GM23248 (cell line): Measurements from ENCODE around the gene EFCAB13. TPM values are rescaled to one million over a fixed set of nuclear protein-coding genes. Genes with fewer than 3 reads are reported as not detected.
"Not testable (repeated sequence)": the region's sequence is repeated elsewhere in the genome, so short reads cannot be mapped to it uniquely, and the experiment has no call there.

ENCODE experiments used
- DNase-seq: peaks from one replicate; pipeline ENCODE4 v3.0.0-alpha.2; 2015
- H2AFZ ChIP-seq: fragments of 200-600 bp; sonication (generic); 2 replicates; pipeline ENCODE4 v1.6.1; 2016; ENCODE audit warnings: antibody characterized with exemption
- H3F3A ChIP-seq: fragments of 200-600 bp; sonication (generic); 2 replicates; pipeline ENCODE4 v1.6.1; 2016; ENCODE audit warnings: mild to moderate bottlenecking, antibody characterized with exemption, mixed run types; ENCODE audit not compliant: insufficient read depth
- H3K27ac ChIP-seq: fragments of 200-600 bp; sonication (generic); 2 replicates; pipeline ENCODE4 v1.5.1; 2016; ENCODE audit warnings: mild to moderate bottlenecking
- H3K27me3 ChIP-seq: fragments of 200-600 bp; sonication (generic); replicated peaks from 2 replicates; pipeline ENCODE4 v1.6.1; 2016; ENCODE audit warnings: mild to moderate bottlenecking; ENCODE audit not compliant: insufficient read depth
- H3K36me3 ChIP-seq: fragments of 200-600 bp; sonication (generic); 2 replicates; pipeline ENCODE4 v1.6.1; 2016; ENCODE audit warnings: low read depth, mild to moderate bottlenecking
- H3K4me1 ChIP-seq: fragments of 200-600 bp; sonication (generic); 2 replicates; pipeline ENCODE4 v1.6.1; 2016; ENCODE audit warnings: mild to moderate bottlenecking; ENCODE audit not compliant: insufficient read depth
- H3K4me2 ChIP-seq: fragments of 200-600 bp; sonication (generic); one replicate; pipeline ENCODE4 v1.6.1; 2016; ENCODE audit warnings: mild to moderate bottlenecking; ENCODE audit not compliant: unreplicated experiment
- H3K4me3 ChIP-seq: fragments of 200-600 bp; sonication (generic); 2 replicates; pipeline ENCODE4 v1.5.1; 2016; ENCODE audit warnings: mild to moderate bottlenecking
- H3K79me2 ChIP-seq: fragments of 200-600 bp; sonication (generic); 2 replicates; pipeline ENCODE4 v1.6.1; 2016; ENCODE audit warnings: mild to moderate bottlenecking; ENCODE audit not compliant: insufficient read depth
- H3K9ac ChIP-seq: fragments of 200-600 bp; sonication (generic); 2 replicates; pipeline ENCODE4 v1.6.1; 2016; ENCODE audit warnings: mild to moderate bottlenecking
- H3K9me2 ChIP-seq: fragments of 200-600 bp; sonication (generic); 2 replicates; pipeline ENCODE4 v1.6.1; 2016; ENCODE audit warnings: mixed run types, mild to moderate bottlenecking, moderate library complexity; ENCODE audit not compliant: insufficient read depth
- H3K9me3 ChIP-seq: fragments of 200-600 bp; sonication (generic); one replicate; pipeline ENCODE4 v1.6.1; 2017; ENCODE audit warnings: low read depth
- H4K20me1 ChIP-seq: fragments of 200-600 bp; sonication (generic); 2 replicates; pipeline ENCODE4 v1.6.0; 2016; ENCODE audit not compliant: insufficient read depth
- EZH2 ChIP-seq: fragments of 200-600 bp; sonication (generic); IDR thresholded peaks from 2 replicates; pipeline ENCODE4 v1.6.1; 2018; ENCODE audit warnings: antibody characterized with exemption, mild to moderate bottlenecking; ENCODE audit not compliant: insufficient read depth, poor library complexity, severe bottlenecking
- EZH2phosphoT487 ChIP-seq: fragments of 200-600 bp; sonication (generic); IDR thresholded peaks from 2 replicates; pipeline ENCODE4 v1.6.1; 2018; ENCODE audit warnings: antibody characterized with exemption, moderate library complexity, mild to moderate bottlenecking, low read depth; ENCODE audit not compliant: insufficient read depth
- WGBS, 2 experiments: methylation state at CpG; one replicate each; pipeline ENCODE4 v1.1.6; 2015 to 2017; ENCODE audit warnings: low lambda C conversion rate in 2 of 2, low coverage in 1 of 2; ENCODE audit errors: missing lambda C conversion rate in 2 of 2; 5-methylcytosine and 5-hydroxymethylcytosine counted together
- in situ Hi-C: fragments of 300-500 bp; cut with MboI; formaldehyde crosslinking; loops from 2 replicates; pipeline ENCODE4 v1.15.0; 2020
- polyA plus RNA-seq: library from polyadenylated mRNA; unstranded; fragments of >200 nt; fragmentation: Nextera tagmentation; extraction: Ambion mirVana; gene quantifications from 2 replicates; pipeline ENCODE4 v1.2.1, GENCODE V29; 2016
- total RNA-seq: library from RNA; depleted of rRNA; stranded (reverse); fragments of >200 nt; shearing (Covaris generic); gene quantifications from 2 replicates; pipeline ENCODE4 v1.2.3, GENCODE V29; 2014

EFCAB13 gene
- total and polyA plus RNA-seq, 2 experiments from 2014 or later: 0.98 to 1.4 TPM

GRCh38 chr17:47414612-47415011 lies 90.9 kb downstream of the EFCAB13 start:
- H3K4me2 ChIP-seq: no peak overlapping the region
- DNase-seq: no peak
- WGBS, 2 experiments: 95 to 96% methylated on average over 1 of the region's 1 CpG
- H3K27ac ChIP-seq: no peak overlapping the region
- H3F3A ChIP-seq: no peaks in the 10 kb centered on the region
- H4K20me1 ChIP-seq: no peaks in the 10 kb centered on the region
- no peaks in the 10 kb centered on the region for H3K4me1 ChIP-seq
- no peak overlapping the region for H3K9ac ChIP-seq
- no peak overlapping the region for H2AFZ ChIP-seq
- 0 out of 2 replicates have a peak, but pooled peaks cover 3% of the 10 kb centered on the region for H3K9me2 ChIP-seq
- H3K27me3 ChIP-seq: no peaks in the 10 kb centered on the region
- H3K36me3 ChIP-seq: no peaks in the 10 kb centered on the region
- in situ Hi-C loops: no loop called here
- H3K4me3 ChIP-seq: no peak overlapping the region
- no peak for TF ChIP-seq EZH2phosphoT487
- no peaks in the 10 kb centered on the region for H3K79me2 ChIP-seq
- no peaks in the 10 kb centered on the region for H3K9me3 ChIP-seq

GRCh38 chr17:47423406-47424295 lies 99.9 kb downstream of the EFCAB13 start:
- Histone ChIP-seq H4K20me1 (no peaks in the 10 kb centered on the region), H3K27me3 (no peaks in the 10 kb centered on the region), H3K4me2 (no peak overlapping the region), H3K27ac (no peak overlapping the region), H3K9ac (no peak overlapping the region), H3K9me3 (no peaks in the 10 kb centered on the region), H3K4me1 (no peaks in the 10 kb centered on the region), H3K4me3 (no peak overlapping the region), H2AFZ (no peak overlapping the region), H3K36me3 (no peaks in the 10 kb centered on the region; the same call in 1 of the 2 replicates), H3K9me2 (no peaks in the 10 kb centered on the region; the same call in 1 of the 2 replicates), H3K79me2 (no peaks in the 10 kb centered on the region), H3F3A (no peaks in the 10 kb centered on the region)
- TF ChIP-seq EZH2phosphoT487 (no peak), EZH2 (no peak)
- 76 to 77% methylated on average over 52 to 105 of the region's 113 CpGs for WGBS, 2 experiments
- in situ Hi-C loops: no loop called here
- DNase-seq: no peak

GRCh38 chr17:47425233-47425632 lies 101.5 kb downstream of the EFCAB13 start:
- H3K4me1 ChIP-seq, H3K9me3 ChIP-seq, H3K9me2 ChIP-seq, DNase-seq, H3K4me2 ChIP-seq, H3K79me2 ChIP-seq, H2AFZ ChIP-seq, H3F3A ChIP-seq, H3K9ac ChIP-seq, in situ Hi-C loops, H4K20me1 ChIP-seq, H3K27me3 ChIP-seq, H3K27ac ChIP-seq, H3K4me3 ChIP-seq, H3K36me3 ChIP-seq: not testable (repeated sequence)
- 98 to 99% methylated on average over 3 of the region's 3 CpGs for WGBS, 2 experiments

GRCh38 chr17:47425887-47426635 lies 102.3 kb downstream of the EFCAB13 start:
- in situ Hi-C loops, H3K27me3 ChIP-seq, H3F3A ChIP-seq, H3K4me1 ChIP-seq, H3K9me3 ChIP-seq, H3K36me3 ChIP-seq, H3K27ac ChIP-seq, H3K79me2 ChIP-seq, H3K9ac ChIP-seq, H3K9me2 ChIP-seq, H3K4me3 ChIP-seq, H2AFZ ChIP-seq, DNase-seq, H3K4me2 ChIP-seq, H4K20me1 ChIP-seq: not testable (repeated sequence)
- 97% methylated on average over 3 of the region's 3 CpGs for WGBS, 2 experiments
